ENCODE data around the gene GCK.

DNA sequence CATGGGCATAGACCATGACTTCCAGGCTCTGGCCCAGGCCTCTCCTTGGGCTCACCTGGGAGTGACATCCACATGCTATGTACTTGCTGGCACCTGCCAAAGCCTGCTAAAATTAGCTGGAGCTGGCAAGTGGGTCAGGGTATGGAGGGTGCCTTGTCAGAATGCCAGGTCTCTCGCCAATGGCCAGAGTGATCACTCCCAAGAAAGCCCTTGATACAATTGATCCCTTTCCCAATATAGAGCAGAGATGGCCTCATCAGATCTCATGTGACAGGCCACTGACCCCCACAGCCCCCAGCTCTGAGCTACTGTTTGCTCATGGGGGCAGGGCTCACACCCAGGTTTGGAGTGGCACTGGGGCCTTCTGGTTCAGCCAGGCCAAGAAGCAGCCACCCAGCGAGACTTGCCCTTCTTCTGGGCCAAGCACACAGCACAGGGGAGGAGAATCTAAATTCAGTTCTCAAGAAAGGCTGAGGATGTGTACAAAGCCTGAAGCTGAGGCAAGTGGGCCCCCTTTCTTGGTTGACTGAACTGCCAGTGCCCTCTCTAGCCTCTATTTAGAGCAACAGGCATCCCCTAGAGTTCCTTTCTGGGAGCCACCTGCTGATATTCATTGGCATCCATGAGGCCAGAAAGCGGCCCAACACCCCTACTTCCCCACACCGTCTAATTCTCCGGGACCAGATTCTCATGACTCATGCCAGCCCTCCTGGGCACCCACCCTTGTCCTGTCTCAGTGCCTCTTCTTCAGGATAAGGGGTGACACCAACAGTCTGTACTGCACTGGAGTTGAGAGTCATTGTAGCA is 29.2 kb downstream of the GCK start:
- TF ChIP-seq, protein P1, sequence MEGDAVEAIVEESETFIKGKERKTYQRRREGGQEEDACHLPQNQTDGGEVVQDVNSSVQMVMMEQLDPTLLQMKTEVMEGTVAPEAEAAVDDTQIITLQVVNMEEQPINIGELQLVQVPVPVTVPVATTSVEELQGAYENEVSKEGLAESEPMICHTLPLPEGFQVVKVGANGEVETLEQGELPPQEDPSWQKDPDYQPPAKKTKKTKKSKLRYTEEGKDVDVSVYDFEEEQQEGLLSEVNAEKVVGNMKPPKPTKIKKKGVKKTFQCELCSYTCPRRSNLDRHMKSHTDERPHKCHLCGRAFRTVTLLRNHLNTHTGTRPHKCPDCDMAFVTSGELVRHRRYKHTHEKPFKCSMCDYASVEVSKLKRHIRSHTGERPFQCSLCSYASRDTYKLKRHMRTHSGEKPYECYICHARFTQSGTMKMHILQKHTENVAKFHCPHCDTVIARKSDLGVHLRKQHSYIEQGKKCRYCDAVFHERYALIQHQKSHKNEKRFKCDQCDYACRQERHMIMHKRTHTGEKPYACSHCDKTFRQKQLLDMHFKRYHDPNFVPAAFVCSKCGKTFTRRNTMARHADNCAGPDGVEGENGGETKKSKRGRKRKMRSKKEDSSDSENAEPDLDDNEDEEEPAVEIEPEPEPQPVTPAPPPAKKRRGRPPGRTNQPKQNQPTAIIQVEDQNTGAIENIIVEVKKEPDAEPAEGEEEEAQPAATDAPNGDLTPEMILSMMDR (IDR thresholded peaks at IDR 0.05; ENCODE audit: poor library complexity), result no peak
- TF ChIP-seq EZH2phosphoT487 (IDR thresholded peaks at IDR 0.05; ENCODE audit: low read depth, severe bottlenecking, unreplicated experiment), result no peak
- no peak for TF ChIP-seq EZH2 (IDR thresholded peaks at IDR 0.05; ENCODE audit: borderline replicate concordance)
